HG03442 (cell line): Measurements from ENCODE around the gene CAMKMT.

Experiments used
- ATAC-seq: cut with Tn5 transposase; IDR thresholded peaks from one replicate; pipeline ENCODE4 v1.9.1; 2021; ENCODE audit warnings: mild to moderate bottlenecking, moderate library complexity; ENCODE audit not compliant: unreplicated experiment

The CAMKMT gene

DNA sequence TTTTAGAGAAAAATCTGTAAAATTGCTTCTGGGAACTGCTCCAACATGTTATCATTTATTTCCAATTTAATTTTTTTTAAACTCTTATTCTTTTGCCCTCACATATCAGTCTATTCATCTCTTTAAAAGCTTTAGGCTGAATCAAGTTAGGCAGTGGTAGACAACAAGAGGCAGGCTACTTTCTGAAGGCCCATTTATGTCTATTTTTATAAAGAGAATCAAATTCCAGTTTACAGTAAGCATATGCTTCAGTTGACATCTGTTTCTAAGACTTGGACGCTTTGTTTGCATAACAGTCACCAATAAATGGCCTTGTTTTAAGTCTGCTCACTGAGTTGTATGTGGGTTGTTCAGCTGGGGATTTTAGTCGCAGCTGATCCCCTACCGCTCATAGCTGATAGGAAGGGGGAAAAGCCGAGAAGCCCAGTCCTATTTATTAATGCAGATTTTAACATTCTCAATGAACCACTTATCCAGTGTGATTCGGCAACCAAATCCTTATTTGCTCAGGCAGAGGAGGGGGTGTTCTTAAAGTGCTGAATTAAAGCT lies 319.3 kb downstream of the CAMKMT start:
- ATAC-seq = no peak

GRCh38 chr2:44682459-44682858 lies 320.7 kb downstream of the CAMKMT start:
- no peak for ATAC-seq

GRCh38 chr2:44684559-44684958 lies 322.8 kb downstream of the CAMKMT start:
- no peak for ATAC-seq

DNA sequence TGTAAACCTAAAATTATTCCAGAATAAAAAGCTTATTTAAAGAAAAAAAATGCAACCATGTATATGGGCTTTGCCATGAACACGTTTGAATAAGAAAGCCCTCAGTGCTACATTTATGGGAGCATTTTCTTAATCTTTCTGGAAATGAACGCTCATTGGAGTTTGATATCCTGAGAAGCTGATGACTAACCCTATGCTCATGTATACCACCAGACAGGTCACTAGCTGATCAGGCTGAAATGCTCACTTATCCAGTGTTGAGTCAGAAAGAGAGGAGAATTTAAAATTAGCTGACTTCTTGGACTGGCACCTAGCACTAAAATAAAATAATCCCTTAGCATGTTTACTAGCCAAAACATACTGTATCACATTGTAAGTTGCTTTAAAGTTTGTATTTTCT lies 324.8 kb downstream of the CAMKMT start:
- no peak for ATAC-seq

GRCh38 chr2:44687686-44688455 lies 326.1 kb downstream of the CAMKMT start:
- no peak for ATAC-seq

DNA sequence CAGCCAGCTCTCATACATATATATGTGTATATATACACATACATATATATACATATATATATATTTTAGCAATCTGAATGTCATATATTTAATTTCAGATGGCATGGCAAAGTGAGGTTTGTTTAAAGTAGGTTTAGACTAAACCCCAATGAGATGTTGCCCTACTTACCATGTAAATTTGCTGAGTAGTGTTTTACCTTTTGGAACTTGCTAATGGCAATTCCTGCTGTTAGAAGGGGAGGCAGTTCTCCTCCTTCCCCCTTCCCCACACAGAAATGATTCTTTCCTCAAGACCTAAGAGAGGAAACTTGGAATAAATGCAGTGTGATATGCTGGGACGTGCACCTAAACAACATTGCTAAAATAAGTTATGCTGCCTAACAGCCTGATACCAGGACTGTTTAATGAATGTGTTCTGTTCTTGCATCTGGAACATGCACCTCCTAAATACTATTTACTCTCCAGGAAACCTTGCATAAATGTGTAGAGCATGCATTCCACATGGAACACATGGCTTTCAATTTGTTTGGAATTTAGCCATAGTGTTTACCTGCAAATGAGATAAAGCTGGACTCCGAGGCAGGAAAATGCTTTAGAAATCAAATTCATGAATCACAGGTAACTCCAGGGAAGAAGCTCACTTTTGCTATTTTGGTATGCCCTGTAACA lies 326.8 kb downstream of the CAMKMT start:
- no peak for ATAC-seq

- ATAC-seq = no peak
These were observed 327.8 kb downstream of the CAMKMT start for GRCh38 chr2:44689516-44689915.

DNA sequence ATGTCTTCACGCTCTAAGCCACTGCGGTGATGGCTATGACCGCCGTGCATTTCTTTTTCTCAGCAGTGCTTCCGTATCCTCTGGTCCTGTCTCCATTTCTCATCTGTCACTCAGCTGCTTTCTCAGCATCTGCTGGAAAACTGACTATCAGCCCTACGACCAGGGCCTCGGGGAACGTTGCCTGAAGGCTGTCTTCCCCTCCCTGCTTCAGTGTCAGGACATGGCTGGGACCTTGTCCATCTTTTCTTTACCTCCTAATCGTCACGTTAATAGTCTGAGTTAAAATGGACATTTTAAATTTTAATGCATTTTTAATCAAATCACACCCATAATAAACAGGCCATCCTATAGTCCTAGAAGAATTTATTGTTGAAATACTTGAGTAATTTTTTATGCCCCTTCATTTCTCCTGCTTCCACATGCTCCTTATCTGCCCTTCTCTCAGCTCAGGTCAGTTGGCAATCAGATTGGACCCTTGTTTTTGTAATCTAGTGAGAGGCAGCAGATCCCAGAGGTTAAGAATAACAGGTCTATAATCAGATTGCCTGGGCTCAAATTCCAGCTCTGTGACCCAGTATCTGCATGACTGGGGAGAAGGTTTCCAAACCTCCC lies 329.5 kb downstream of the CAMKMT start:
- ATAC-seq = no peak

GRCh38 chr2:44692821-44693220 lies 331.1 kb downstream of the CAMKMT start:
- no peak for ATAC-seq

DNA sequence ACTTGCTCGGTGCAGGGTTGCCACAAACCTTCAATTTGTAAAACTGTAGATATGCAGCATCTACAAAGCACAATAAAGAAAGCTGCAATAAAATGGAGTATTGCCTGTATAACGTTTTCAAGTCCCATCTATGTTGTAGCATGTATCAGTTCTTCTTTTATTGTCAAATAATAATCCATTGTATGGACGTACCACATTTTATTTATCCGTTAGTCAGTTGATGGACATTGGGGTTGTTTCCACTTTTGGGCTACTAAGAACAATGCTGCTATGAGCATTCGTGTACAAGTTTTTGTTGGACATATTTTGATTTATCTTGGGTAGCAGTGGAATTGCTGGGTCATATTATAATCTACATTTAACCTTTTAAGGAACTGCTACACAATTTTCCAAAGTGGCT lies 339.1 kb downstream of the CAMKMT start:
- no peak for ATAC-seq

DNA sequence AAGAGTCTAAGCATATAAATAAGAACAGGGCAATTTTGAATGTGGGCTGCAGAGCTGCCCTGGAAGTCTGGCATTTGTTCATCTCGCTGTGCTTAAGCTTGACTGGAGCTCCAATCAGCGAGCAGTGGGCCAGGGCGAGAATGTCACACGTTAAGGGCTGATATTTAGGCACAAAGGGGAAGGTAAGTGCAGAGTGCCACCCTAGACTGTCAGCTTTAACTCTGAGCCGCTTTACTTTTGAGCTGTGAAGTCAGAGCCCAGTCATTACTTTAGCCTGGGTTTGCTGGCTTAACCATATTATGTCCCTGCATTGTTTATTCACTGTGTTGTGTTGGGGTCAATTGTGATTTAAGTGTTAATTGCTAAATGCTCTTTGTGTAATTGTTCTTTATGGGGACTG lies 343.6 kb downstream of the CAMKMT start:
- no peak for ATAC-seq

DNA sequence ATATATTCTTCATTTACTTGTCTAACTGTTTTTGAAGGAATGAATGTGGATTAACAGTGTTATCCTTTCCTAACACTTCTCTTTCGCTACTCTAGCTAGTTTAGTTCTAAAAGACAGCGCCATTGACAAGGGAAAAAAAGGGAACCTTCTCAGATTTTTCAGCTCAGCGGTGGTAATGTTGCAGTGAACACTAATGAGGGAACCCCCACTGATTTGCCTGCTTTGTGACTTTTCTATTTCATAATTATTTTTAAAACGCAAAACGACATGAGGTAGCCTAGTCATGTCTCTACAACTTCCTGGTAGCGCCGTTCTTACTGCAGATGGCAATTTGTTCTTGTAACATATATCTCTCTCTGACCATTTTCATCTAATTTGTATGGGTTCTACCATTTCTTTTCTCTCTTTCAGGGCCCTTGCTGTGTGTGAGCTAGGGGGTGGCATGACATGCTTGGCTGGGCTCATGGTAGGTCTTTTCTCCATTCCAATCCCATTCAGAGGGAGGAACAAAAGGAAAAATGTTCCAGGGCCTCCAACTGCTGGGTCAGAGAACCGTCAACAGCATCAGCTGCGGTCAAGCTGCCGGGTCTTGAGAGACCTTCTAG lies 344.2 kb downstream of the CAMKMT start:
- no peak for ATAC-seq

- no peak for ATAC-seq
These were observed 345.2 kb downstream of the CAMKMT start for GRCh38 chr2:44706681-44707553.

DNA sequence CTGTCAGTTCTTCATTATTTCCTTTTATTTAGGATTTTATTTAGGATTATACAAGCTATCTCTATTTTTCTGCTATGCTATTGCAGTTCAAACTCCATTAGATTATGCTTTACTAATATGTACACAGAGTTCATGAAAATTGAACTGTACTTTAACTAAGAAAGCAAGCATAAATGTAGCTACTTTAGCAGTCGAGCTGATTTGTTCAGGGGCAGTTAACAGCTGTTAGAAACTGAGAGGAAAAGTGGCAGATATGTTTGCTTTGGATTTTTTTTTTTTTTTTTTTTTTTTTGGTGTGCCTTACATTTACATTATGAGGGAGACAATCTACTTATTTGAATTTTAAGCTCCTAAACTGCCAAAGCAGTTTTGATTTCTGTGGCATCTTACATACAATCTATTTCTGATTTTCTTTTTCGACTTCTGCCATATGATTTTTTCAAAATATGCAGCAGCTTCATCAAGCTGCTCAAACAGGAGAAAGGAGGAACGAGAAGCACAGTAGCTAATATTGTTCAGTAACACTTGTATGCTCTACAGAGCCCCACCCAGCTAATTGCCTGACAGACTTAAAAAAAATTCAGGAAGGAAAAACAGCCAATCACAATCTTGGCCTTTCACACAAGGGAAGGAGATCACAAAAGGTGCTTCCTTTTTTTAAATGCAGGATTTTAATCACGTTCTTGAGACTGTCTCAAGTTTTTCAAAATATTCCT lies 346.4 kb downstream of the CAMKMT start:
- no peak for ATAC-seq

DNA sequence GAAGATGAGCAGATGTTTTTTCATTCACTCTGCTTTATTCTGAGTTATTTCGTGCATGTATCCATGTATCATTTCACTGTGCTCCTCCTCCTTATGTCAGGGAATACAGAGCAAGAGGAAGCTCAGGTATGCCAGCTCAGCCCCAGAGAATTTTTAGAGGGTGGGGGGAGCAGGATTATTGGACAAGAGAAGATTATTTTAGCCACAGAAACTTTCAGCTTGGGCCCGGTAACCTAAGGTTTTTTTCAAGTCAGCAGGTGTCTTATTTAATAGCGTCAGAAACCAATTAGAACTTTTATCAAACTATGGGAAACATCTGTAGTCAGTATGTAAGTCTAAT lies 346.9 kb downstream of the CAMKMT start:
- ATAC-seq = no peak

DNA sequence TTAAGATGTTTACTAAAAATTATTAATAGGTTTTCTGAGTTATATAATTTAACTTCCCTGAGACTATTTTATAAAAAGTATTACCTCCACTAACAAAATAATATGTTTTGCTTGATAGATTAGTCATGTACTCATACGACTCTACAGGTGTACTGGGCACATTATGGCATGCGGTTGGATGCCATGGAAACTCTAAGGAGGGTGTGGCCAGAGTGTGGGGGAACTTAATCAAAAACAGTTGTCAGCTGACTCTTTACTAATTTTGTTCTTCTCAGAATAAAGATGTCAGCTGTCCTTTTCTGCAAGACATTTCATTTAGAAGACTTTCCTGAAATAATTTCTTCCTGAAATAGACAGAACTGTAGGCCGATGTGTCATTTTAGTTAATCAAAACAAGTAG lies 351.4 kb downstream of the CAMKMT start:
- no peak for ATAC-seq

GRCh38 chr2:44715671-44716081 lies 353.9 kb downstream of the CAMKMT start:
- ATAC-seq = no peak

- ATAC-seq = no peak
These were observed 354.4 kb downstream of the CAMKMT start for GRCh38 chr2:44716131-44716530.

- ATAC-seq = no peak
These were observed 356.7 kb downstream of the CAMKMT start for GRCh38 chr2:44718431-44718830.

DNA sequence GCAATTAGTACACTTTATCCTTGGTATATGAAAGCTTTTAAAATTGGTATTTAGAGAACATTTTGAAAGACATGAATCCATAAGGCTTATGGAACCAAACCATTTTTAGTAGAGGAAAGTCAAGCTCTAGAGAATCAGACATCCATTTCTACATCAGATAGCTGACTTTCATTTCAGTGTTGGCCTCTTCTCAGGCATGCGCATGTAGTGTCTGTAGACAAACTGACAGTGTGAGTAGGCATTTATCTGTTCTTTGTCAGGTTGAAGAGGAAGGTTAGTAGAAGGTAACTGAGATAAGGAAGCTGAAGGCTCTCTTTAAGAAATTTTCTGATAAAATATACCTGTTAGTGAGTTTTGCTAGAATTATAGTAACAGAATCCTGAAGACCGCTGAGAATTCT lies 357.8 kb downstream of the CAMKMT start:
- ATAC-seq = no peak
